ENCODE measurements around the gene PXDN. TPM values are rescaled to one million over a fixed set of nuclear protein-coding genes. Genes with fewer than 3 reads are reported as not detected.

The PXDN gene
- total and polyA plus RNA-seq, 2 donors (not counting 3 experiments of a cell fraction or from before 2014, with no cell fraction given) = 231 to 308 TPM

DNA sequence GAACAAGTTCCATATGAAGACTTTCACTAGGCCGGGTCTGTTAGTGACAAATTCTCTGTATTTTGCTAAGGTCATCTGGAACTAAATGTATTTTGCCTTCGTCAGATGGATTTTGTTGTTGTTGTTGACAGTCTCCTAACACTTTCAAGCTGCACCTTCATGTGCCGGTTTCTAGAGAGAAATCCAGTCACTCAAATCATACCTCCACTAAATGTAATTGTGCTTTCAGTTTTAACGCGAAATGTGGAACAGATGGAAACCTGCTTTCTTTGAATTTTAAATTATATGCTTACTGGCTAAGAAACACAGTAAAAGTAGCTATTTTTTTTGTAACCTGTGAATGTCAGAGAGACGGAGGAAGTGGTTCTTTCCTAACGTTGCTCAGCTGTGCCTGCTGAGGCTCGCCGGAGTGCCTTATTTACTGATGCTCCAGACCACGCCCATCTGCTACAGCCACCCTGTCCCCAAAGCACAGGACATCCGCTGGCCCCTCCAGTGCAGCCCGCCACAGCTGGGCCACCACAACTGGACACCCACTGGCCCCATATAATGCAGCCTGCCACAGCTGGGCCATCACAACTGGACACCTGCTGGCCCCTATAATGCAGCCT lies 134.7 kb downstream of the PXDN start:
- ChIA-PET POLR2A (no interaction called here), CTCF (interaction anchor here (1.9 kb wide), 1 partner anchor 15 kb away, joined by 8 read pairs; no protein-coding TSS in a partner anchor)
- no peaks in the 10 kb centered on the region for H3K79me2 ChIP-seq (ENCODE audit: control insufficient read depth, insufficient read depth, low read length)
- no peak for DNase-seq (ENCODE audit: low read depth, low spot score)
- H3K27ac ChIP-seq (ENCODE audit: insufficient read depth, low read depth, low read length) = no peak overlapping the region
- no peak overlapping the region for H2AFZ ChIP-seq (ENCODE audit: low read depth, low read length)
- BruUV-seq (replicated peaks) = no TSS peak
- dilution Hi-C loops (cut with MboI; ENCODE audit: extremely low pct_ligation_motif_present, low sequenced_read_pairs) = no loop called here
- peaks cover 2 to 3% of the 10 kb centered on the region in 2 experiments for H3K27me3 ChIP-seq (ENCODE audit: control insufficient read depth in 2 of 2, insufficient read depth in 2 of 2, low read length in 2 of 2)
- intact Hi-C loops (cut with micrococcal nuclease) = no loop called here
- H3K4me2 ChIP-seq (ENCODE audit: insufficient read depth, low read length) = no peak overlapping the region
- no peak overlapping the region for H3K9ac ChIP-seq (replicated peaks; ENCODE audit: extremely low read depth, insufficient read depth, low read length)
- H3K4me1 ChIP-seq (ENCODE audit: control insufficient read depth, extremely low read depth, insufficient read depth, low read length) = peaks cover 26% of the 10 kb centered on the region
- H3K9me1 ChIP-seq (replicated peaks; ENCODE audit: control insufficient read depth, extremely low read depth, insufficient read depth, low read length) = no peaks in the 10 kb centered on the region
- TF ChIP-seq EZH2 (IDR thresholded peaks at IDR 0.05; ENCODE audit: borderline replicate concordance, low read depth, low read length, severe bottlenecking) (no peak), POLR2A (IDR thresholded peaks at IDR 0.05; ENCODE audit: low read depth, low read length) (no peak), MYC (IDR thresholded peaks at IDR 0.05; ENCODE audit: low read depth, low read length) (no peak), GATA2 (IDR thresholded peaks at IDR 0.05; ENCODE audit: insufficient read depth, insufficient read length, low read depth, low read length) (no peak), CTCF (IDR thresholded peaks at IDR 0.05; ENCODE audit: extremely low read depth in 1 of 2, insufficient read depth in 1 of 2, low read depth in 1 of 2, low read length in 2 of 2) (no peak), FOS (IDR thresholded peaks at IDR 0.05; ENCODE audit: borderline replicate concordance, insufficient read depth, low read length) (no peak), POLR2AphosphoS5 (IDR thresholded peaks at IDR 0.05; ENCODE audit: insufficient read depth, low read depth, low read length) (no peak), JUN (IDR thresholded peaks at IDR 0.05; ENCODE audit: borderline replicate concordance, insufficient read depth, insufficient read length, low read depth) (no peak)
- TF ChIP-seq, protein P1, sequence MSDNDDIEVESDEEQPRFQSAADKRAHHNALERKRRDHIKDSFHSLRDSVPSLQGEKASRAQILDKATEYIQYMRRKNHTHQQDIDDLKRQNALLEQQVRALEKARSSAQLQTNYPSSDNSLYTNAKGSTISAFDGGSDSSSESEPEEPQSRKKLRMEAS (IDR thresholded peaks at IDR 0.05; ENCODE audit: insufficient read depth, insufficient read length) = no peak
- FAIRE-seq = no peak
- H4K20me1 ChIP-seq (replicated peaks; ENCODE audit: control insufficient read depth, extremely low read depth, insufficient read depth, low read length) = no peaks in the 10 kb centered on the region
- no peak overlapping the region for H3K4me3 ChIP-seq (replicated peaks in 1 of 3; ENCODE audit: insufficient read depth in 1 of 3, low read depth in 1 of 3, low read length in 3 of 3)
- H3K9me3 ChIP-seq (replicated peaks; ENCODE audit: control insufficient read depth, insufficient read depth, low read length) = no peaks in the 10 kb centered on the region
- H3K36me3 ChIP-seq (ENCODE audit: control insufficient read depth in 2 of 2, extremely low read depth in 1 of 2, insufficient read depth in 2 of 2, low read length in 2 of 2) = no peaks in the 10 kb centered on the region
